IPS-18a (cell line): ENCODE data around the gene LMNTD1.
"Not testable (repeated sequence)": the region's sequence is repeated elsewhere in the genome, so short reads cannot be mapped to it uniquely, and the experiment has no call there.

ENCODE experiments used
- H3K27ac ChIP-seq: one replicate; pipeline ENCODE4 v1.5.1; 2013; ENCODE audit warnings: low read length
- H3K27me3 ChIP-seq: one replicate; pipeline ENCODE4 v1.6.1; 2013; ENCODE audit warnings: mild to moderate bottlenecking, low read length; ENCODE audit not compliant: control insufficient read depth, insufficient read depth
- H3K36me3 ChIP-seq: one replicate; pipeline ENCODE4 v1.6.1; 2013; ENCODE audit warnings: low read depth, low read length; ENCODE audit not compliant: control insufficient read depth
- H3K4me1 ChIP-seq: one replicate; pipeline ENCODE4 v1.6.1; 2013; ENCODE audit warnings: low read depth, low read length; ENCODE audit not compliant: control insufficient read depth
- H3K4me3 ChIP-seq: one replicate; pipeline ENCODE4 v1.5.1; 2013; ENCODE audit warnings: low read length
- H3K9ac ChIP-seq: one replicate; pipeline ENCODE4 v1.6.1; 2013; ENCODE audit warnings: mild to moderate bottlenecking, low read length, moderate library complexity
- H3K9me3 ChIP-seq: one replicate; pipeline ENCODE4 v1.6.1; 2013; ENCODE audit warnings: low read depth, low read length; ENCODE audit not compliant: control insufficient read depth

LMNTD1 gene, protein sequence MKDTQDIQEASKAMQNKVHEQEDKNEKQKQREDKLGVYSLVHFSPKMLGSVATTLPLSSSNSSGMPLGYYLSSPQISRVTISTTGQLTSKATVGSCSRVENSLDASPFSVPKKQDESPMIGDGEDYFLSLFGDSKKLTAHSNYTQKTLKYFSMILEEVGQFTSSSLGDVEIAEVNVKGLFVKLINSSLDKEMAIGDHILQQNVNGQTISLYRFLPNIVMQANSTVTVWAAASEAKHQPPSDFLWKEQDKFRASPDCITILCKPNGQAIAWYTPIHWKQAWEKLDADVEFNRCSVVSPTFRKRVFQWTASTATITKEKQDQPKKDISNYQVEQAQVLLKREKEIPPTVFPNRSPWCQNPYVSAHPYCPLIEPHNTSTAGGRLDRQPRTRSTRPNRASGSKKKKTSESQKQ

DNA sequence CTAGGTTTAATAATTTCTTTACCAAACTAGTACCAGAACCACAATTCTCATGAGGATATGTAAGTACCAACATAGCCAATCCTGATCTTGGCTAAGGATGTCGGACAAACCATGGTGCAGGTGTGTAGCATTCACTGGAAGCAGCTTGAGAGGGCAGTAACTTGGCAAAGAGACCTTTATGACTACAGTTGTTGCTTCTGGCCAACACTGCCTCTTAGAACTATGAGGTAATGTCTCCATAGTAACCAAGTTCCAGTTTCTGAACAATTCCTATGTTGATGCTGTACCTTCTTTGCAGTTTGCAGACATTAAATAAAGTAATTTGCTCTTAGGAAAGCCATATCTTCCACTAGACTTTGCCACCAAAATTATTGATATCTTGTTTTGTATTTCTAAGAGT lies at the start of gene LMNTD1:
TSS of gene LMNTD1 (minus strand) at position 186 of the 400 bp plus-strand sequence. CDS start 324 bp downstream, outside the sequence.
- no peak within 1 kb of the TSS for H3K4me3 ChIP-seq
- no peaks in the 10 kb centered on the region for H3K36me3 ChIP-seq
- H3K27ac ChIP-seq, result no peak within 1 kb of the TSS
- no peaks in the 10 kb centered on the region for H3K4me1 ChIP-seq
- H3K9me3 ChIP-seq, result no peaks in the 10 kb centered on the region
- no peak within 1 kb of the TSS for H3K9ac ChIP-seq
- H3K27me3 ChIP-seq, result no peaks in the 10 kb centered on the region

DNA sequence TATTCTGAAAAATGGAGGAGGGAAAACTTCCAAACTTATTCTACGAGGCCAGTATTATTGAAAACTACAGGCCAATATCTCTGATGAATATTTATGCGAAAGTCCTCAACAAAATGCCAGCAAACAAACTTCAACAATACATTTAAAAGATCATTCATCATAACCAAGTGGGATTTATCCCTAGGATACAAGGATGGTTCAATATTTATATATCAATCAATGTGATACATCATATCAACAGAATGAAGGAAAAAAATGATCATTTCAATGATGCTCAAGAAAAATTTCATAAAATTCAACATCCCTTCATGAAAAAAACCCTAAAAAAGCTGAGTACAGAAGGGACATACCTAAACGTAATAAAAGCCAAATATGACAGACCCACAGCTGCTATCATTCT lies 45.9 kb upstream of the LMNTD1 start:
- Histone ChIP-seq H3K4me1 (no peaks in the 10 kb centered on the region), H3K9me3 (peaks cover 4% of the 10 kb centered on the region), H3K36me3 (no peaks in the 10 kb centered on the region), H3K4me3 (no peak overlapping the region), H3K27ac (no peak overlapping the region), H3K9ac (no peak overlapping the region), H3K27me3 (no peaks in the 10 kb centered on the region)

GRCh38 chr12:25595496-25595895 lies 42.4 kb upstream of the LMNTD1 start:
- not testable (repeated sequence) for H3K4me1 ChIP-seq, H3K4me3 ChIP-seq, H3K36me3 ChIP-seq, H3K9me3 ChIP-seq, H3K27ac ChIP-seq, H3K27me3 ChIP-seq, H3K9ac ChIP-seq

DNA sequence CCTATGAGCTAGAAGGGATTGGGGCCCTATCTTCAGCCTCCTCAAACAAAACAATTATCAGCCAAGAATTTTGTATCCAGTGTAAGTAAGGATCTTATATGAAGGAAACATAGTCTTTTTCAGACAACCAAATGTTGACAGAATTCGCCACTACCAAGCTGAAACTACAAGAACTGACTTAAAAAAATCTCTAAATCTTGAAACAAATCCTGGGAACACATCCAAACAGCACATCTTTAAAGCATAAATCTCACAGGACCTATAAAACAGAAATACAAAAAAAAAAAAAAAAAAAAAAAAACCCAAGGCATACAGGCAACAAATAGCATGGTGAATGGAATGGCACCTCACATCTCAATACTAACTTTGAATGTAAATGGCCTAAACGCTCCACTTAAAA lies 41.3 kb upstream of the LMNTD1 start:
- no peaks in the 10 kb centered on the region for H3K27me3 ChIP-seq
- no peaks in the 10 kb centered on the region for H3K36me3 ChIP-seq
- no peak overlapping the region for H3K27ac ChIP-seq
- H3K4me3 ChIP-seq, result no peak overlapping the region
- no peaks in the 10 kb centered on the region for H3K4me1 ChIP-seq
- peaks cover 4% of the 10 kb centered on the region for H3K9me3 ChIP-seq
- H3K9ac ChIP-seq, result no peak overlapping the region

GRCh38 chr12:25592725-25593495 lies 39.8 kb upstream of the LMNTD1 start:
- Histone ChIP-seq H3K9me3 (no peaks in the 10 kb centered on the region), H3K27me3 (no peaks in the 10 kb centered on the region), H3K9ac (no peak overlapping the region), H3K27ac (no peak overlapping the region), H3K4me3 (no peak overlapping the region), H3K36me3 (no peaks in the 10 kb centered on the region), H3K4me1 (no peaks in the 10 kb centered on the region)

DNA sequence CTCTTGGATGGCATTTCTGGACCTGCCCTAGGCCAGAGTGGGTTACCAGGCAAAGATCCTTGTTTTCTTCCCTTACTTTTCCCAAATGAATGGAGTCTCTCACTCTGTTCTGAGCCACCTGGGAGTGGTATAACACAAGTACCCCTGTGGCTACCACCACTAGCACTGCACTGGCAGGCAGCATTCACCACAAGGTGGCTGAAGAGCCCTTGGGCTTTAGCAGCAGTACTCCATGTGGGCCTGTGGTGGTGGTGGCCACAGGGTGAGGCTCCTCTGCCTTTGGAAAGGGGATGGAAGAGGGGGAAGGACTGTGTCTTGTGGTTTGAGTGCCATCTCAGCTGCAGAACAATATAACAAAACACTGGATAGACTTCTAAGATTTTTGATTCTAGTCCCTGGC lies 38.1 kb upstream of the LMNTD1 start:
- H3K9me3 ChIP-seq, result no peaks in the 10 kb centered on the region
- H3K27me3 ChIP-seq, result no peaks in the 10 kb centered on the region
- no peak overlapping the region for H3K9ac ChIP-seq
- no peaks in the 10 kb centered on the region for H3K4me1 ChIP-seq
- H3K36me3 ChIP-seq, result no peaks in the 10 kb centered on the region
- H3K27ac ChIP-seq, result no peak overlapping the region
- no peak overlapping the region for H3K4me3 ChIP-seq

GRCh38 chr12:25590011-25590721 lies 37.1 kb upstream of the LMNTD1 start:
- no peaks in the 10 kb centered on the region for H3K27me3 ChIP-seq
- H3K4me3 ChIP-seq, result no peak overlapping the region
- H3K4me1 ChIP-seq, result no peaks in the 10 kb centered on the region
- no peaks in the 10 kb centered on the region for H3K9me3 ChIP-seq
- no peak overlapping the region for H3K9ac ChIP-seq
- H3K27ac ChIP-seq, result no peak overlapping the region
- no peaks in the 10 kb centered on the region for H3K36me3 ChIP-seq

DNA sequence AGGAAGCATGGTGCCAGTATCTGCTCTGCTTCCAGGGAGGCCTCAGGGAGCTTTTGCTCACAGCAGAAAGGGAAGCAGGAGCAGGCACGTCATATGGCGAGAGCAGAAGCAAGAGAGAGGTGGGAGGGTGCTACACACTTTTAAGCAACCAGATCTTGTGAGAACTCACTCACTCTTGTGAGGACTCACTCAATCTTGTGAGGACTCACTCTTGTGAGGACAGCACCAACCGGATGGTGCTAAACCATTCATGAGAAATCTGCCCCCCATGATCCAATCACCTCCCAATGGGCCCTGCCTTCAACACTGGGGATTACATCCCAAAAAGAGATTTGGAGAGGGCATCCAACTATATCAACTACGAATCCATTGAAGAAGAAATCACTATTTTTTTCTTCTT lies 34.3 kb upstream of the LMNTD1 start:
- Histone ChIP-seq H3K27me3 (no peaks in the 10 kb centered on the region), H3K9ac (no peak overlapping the region), H3K4me1 (no peaks in the 10 kb centered on the region), H3K4me3 (no peak overlapping the region), H3K9me3 (no peaks in the 10 kb centered on the region), H3K27ac (no peak overlapping the region), H3K36me3 (no peaks in the 10 kb centered on the region)

DNA sequence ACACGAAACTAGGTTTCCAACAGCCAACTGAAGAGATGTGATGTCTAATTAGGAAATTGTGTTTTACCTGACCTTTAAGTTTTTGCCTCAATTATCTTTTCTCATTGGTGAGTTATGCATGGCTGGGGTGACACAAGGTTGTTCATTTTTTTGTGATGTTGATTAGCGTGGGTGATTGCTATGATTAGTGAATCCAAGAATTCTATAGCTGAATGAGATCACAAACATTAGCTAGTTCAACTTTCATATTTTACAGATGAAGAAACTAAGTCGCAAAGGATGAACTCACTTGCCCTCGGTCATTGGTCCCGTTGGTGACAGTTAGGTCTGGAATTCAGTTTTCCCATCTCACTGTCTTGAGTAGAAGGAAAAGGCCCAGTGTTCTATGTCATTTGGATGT lies 32.6 kb upstream of the LMNTD1 start:
- no peak overlapping the region for H3K27ac ChIP-seq
- H3K9ac ChIP-seq, result no peak overlapping the region
- no peaks in the 10 kb centered on the region for H3K36me3 ChIP-seq
- no peaks in the 10 kb centered on the region for H3K27me3 ChIP-seq
- no peaks in the 10 kb centered on the region for H3K4me1 ChIP-seq
- no peaks in the 10 kb centered on the region for H3K9me3 ChIP-seq
- no peak overlapping the region for H3K4me3 ChIP-seq

DNA sequence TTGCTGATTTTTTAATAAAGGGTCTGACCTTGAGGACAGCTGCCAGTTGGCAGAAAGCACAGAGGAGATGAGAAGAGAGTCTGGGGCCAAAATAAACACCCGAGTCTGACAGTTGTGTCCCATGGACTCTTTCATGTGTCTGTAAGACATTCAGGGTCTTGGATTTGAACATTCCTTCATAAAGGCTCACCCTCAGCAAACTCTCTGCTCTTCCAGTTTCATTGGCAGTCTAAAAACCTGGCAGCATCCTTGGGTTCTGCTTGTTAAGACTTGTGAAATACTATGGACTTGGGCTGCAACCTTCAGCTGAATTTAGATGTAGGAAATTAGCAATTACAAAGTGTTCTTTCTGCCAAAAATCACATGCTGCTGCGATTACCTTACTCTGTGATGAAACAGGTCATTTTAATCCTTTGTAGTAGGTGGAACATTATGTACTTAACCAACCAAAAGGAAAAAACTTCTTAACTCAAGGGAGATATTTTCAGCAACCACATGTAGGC lies 32.0 kb upstream of the LMNTD1 start:
- H3K9ac ChIP-seq, result no peak overlapping the region
- H3K27ac ChIP-seq, result no peak overlapping the region
- no peaks in the 10 kb centered on the region for H3K27me3 ChIP-seq
- no peak overlapping the region for H3K4me3 ChIP-seq
- no peaks in the 10 kb centered on the region for H3K4me1 ChIP-seq
- no peaks in the 10 kb centered on the region for H3K9me3 ChIP-seq
- H3K36me3 ChIP-seq, result no peaks in the 10 kb centered on the region

DNA sequence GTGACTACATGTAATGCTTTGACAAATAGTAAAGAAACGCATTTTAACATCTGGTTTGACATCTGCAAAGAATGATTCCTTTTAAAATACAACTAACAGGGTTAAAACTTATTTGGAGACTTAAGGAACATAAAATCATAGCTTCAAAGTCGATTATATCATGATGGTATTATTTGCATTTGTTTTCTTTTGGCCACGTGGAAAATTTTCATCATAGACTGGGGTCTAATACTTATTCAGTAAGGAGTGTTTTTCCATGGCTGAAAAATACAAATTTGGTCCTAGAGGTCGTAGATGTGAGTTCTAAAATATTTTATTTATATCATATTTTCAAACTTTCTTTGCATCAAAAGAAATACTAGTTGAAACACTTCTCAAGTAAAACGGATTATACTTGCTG lies 31.5 kb upstream of the LMNTD1 start:
- Histone ChIP-seq H3K36me3 (no peaks in the 10 kb centered on the region), H3K9me3 (no peaks in the 10 kb centered on the region), H3K27ac (no peak overlapping the region), H3K4me3 (no peak overlapping the region), H3K9ac (no peak overlapping the region), H3K27me3 (no peaks in the 10 kb centered on the region), H3K4me1 (no peaks in the 10 kb centered on the region)
